GM21786 (cell line): ENCODE measurements around the gene SF3A2.
"Not testable (repeated sequence)": the region's sequence is repeated elsewhere in the genome, so short reads cannot be mapped to it uniquely, and the experiment has no call there.

Experiments
- ATAC-seq: cut with Tn5 transposase; IDR thresholded peaks from one replicate; pipeline ENCODE4 v1.9.1; 2021; ENCODE audit not compliant: unreplicated experiment

SF3A2 gene, protein sequence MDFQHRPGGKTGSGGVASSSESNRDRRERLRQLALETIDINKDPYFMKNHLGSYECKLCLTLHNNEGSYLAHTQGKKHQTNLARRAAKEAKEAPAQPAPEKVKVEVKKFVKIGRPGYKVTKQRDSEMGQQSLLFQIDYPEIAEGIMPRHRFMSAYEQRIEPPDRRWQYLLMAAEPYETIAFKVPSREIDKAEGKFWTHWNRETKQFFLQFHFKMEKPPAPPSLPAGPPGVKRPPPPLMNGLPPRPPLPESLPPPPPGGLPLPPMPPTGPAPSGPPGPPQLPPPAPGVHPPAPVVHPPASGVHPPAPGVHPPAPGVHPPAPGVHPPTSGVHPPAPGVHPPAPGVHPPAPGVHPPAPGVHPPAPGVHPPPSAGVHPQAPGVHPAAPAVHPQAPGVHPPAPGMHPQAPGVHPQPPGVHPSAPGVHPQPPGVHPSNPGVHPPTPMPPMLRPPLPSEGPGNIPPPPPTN

DNA sequence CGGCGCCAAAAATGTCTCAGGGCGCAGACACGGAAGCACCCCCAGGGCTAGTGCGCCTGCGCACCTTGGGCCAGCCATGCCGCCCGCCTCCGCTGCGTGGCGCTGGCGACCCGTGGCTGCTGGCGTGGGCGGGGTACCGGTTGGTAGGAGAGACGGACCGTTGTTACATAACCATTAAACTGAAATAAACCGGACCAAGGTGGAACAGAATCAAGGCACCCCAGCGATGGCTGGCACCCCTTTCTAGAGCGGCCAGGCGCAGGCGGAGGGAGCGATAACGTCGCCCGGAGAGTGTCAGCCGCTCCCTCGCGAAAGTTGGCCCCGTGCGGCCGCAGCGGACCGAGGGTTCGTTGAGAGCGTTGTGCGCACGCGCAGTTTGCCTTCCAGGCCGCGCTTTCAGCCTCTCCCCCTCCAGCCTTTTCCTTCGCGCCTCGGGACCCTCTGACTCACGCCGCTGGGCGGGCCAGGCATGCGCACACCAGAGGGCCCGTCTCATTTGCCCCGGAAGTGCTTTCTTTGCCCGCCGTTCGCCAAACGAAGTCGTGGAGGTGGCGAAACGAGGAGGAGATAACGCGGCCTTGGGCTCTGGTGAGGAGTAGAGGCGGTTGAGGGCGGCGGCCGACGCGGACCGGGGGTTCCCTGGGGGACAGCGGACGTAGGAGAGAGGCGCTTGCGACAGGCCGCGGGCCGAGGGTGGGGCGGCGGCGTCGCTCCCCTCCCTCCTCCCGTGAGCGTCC lies at the start of gene SF3A2, which contains the start of gene PLEKHJ1:
Gene SF3A2, plus strand, starts transcription at position 511 of the 737 bp plus-strand sequence. CDS start 6,595 bp downstream, outside the sequence.
Gene PLEKHJ1, minus strand, starts transcription at position 16 of the 737 bp plus-strand sequence. CDS start 81 bp downstream, outside the sequence.
- ATAC-seq, result peak; percentile 70

- no peak for ATAC-seq
Observed at GRCh38 chr19:2187159-2187558, 49.5 kb upstream of the SF3A2 start.

DNA sequence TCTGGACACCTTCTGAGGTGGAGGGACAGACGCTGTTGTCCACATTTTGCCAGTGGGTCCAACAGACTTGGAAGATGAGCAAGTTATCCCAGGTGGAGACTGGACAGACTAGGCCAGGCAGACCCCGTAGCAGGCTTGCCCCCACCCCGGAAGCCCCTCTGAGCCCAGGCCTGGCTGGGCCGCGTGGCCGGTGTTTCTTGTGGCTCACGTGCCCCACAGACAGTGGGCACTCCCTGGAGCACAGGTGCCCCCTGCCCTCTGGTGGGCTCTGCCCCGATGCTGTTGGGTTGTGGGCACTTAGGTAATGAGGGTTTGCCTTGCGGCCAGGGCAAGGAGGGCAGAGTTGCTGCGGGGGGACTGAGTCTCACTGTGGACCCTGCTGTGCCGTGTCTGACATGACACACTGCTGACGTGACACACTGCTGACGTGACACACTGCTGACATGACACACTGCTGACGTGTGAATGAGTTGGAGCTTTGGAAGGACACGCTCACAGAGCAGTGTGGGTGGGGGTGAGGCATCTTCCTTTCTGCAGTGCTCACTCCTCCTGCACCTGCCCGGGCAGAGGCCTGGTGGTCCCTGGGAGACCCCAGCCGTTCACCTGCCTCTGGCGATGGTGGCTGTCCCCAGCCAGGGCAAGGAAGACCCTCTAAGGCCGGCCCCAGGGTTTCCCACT lies 47.8 kb upstream of the SF3A2 start:
- ATAC-seq, result no peak

- ATAC-seq, result no peak
Observed at GRCh38 chr19:2189880-2190279, 46.7 kb upstream of the SF3A2 start.

GRCh38 chr19:2190848-2191455 lies 45.7 kb upstream of the SF3A2 start:
- no peak for ATAC-seq

- no peak for ATAC-seq
Observed at GRCh38 chr19:2191456-2192310, 44.9 kb upstream of the SF3A2 start.

DNA sequence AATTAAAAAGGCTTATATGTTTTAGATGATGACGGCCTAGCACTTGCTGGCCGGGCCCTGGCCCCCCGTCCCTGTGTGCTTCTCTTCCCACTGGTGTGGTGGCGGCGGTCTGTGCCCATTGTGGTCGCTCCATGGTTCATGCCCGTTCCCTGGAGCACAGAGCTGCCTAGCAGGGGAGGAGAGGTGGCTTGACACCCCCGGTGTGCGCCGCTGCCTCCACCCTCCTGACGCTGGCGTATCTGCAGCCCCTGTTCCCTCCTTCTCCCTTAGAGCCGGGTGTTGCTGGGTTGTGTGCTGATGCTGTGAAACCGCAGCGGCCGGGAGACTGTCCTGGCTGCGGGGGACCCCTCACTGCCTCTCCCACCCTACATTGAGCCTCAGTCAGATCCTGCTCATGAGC lies 43.8 kb upstream of the SF3A2 start:
- ATAC-seq, result no peak

DNA sequence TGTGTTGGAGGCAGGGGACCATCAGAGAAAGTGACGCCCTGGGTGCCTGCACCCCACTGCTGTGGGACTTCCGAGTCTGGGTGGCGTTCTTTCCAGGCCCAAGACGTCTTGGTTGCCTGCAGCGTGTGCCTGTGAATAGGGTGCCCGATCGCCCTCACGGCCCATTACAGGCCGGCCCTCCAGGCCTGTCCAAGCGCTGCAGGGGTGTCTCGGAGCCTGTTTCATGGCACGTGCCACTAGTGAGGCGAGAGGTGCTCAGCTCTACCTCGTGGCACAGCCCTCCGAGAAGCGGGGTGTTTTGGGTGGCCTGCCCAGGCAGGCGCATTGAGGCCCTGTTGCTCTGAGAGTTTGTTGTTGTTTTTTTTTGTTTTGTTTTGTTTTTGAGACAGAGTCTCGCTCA lies 42.8 kb upstream of the SF3A2 start:
- no peak for ATAC-seq

GRCh38 chr19:2194513-2195078 lies 42.0 kb upstream of the SF3A2 start:
- no peak for ATAC-seq

GRCh38 chr19:2195361-2195760 lies 41.3 kb upstream of the SF3A2 start:
- no peak for ATAC-seq

DNA sequence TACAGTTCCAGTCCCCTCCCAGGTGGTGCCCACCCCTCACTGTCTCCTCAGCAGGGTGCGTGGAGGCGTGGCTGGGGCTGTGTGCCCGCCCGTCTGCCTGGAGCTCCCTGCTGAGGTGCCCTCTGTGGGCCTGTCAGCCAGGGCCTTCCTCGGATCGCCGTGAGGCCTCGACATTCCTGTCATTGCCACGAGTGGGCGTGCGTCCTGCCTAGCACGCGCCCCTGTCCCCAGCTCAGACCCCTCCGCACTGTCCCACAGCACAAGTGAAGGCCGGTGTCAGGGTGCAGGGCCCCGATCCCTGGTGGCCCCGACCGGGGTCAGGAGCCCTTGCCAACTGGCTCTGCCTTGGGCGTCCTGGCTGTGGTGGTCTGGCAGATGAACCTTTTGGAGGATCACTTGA lies 40.7 kb upstream of the SF3A2 start:
- ATAC-seq, result no peak

DNA sequence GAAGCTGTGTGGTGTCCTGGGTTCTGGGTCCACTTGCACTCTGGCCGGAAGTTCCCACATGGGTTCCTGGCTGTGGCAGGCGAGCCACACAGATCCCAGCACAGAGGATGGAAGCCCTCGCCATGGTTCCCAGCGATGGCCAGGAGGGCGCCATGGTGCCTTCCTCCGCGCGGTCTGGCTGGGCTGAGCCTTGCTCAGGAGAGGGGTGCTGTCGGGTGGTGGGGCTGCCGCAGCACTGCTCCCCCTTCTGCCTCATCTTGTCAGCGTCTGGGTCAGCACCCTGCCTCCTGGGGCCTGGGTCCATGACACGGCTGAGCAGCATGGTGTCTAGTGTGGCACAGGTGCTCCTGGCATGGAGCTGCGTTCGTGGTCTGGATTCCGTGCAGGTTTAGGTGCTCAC lies 39.4 kb upstream of the SF3A2 start:
- no peak for ATAC-seq

- ATAC-seq, result no peak
Observed at GRCh38 chr19:2198317-2198716, 38.3 kb upstream of the SF3A2 start.

GRCh38 chr19:2199215-2199614 lies 37.4 kb upstream of the SF3A2 start:
- ATAC-seq, result no peak

- ATAC-seq, result no peak
Observed at GRCh38 chr19:2199861-2200623, 36.6 kb upstream of the SF3A2 start.

- ATAC-seq, result not testable (repeated sequence)
Observed at GRCh38 chr19:2200624-2201294, 35.9 kb upstream of the SF3A2 start.

GRCh38 chr19:2201473-2202148 lies 35.0 kb upstream of the SF3A2 start:
- ATAC-seq, result no peak

GRCh38 chr19:2202366-2202765 lies 34.3 kb upstream of the SF3A2 start:
- ATAC-seq, result no peak
